Measurements from ENCODE around the gene SSNA1.

- TF ChIP-seq CTCF (IDR thresholded peaks at IDR 0.05) (no peak), POLR2AphosphoS5 (IDR thresholded peaks at IDR 0.05) (no peak), POLR2A (IDR thresholded peaks at IDR 0.05) (no peak), EP300 (IDR thresholded peaks at IDR 0.05; ENCODE audit: low read depth) (no peak)
Measured at GRCh38 chr9:137148242-137148641, 40.2 kb upstream of the SSNA1 start.
